Ishikawa (cell line): Measurements from ENCODE around the gene NUP85.

Experiments used
- CEBPB ChIP-seq: IDR thresholded peaks from 2 replicates; pipeline ENCODE4 v1.6.1; 2012
- CREB1 ChIP-seq: IDR thresholded peaks from 2 replicates; pipeline ENCODE4 v1.6.1; 2012; ENCODE audit warnings: low read depth
- EGR1 ChIP-seq: IDR thresholded peaks from 2 replicates; pipeline ENCODE4 v1.6.1; 2012
- EP300 ChIP-seq: IDR thresholded peaks from 2 replicates; pipeline ENCODE4 v1.6.1; 2012; ENCODE audit warnings: borderline replicate concordance
- FOXM1 ChIP-seq: IDR thresholded peaks from 2 replicates; pipeline ENCODE4 v1.6.1; 2012; ENCODE audit warnings: low read depth, borderline replicate concordance
- MAX ChIP-seq: IDR thresholded peaks from 2 replicates; pipeline ENCODE4 v1.6.1; 2012
- NFIC ChIP-seq: IDR thresholded peaks from 2 replicates; pipeline ENCODE4 v1.6.1; 2012
- RAD21 ChIP-seq: IDR thresholded peaks from 2 replicates; pipeline ENCODE4 v1.6.1; 2012; ENCODE audit warnings: low read depth
- REST ChIP-seq: IDR thresholded peaks from 2 replicates; pipeline ENCODE4 v1.6.1; 2012; ENCODE audit warnings: low read depth, mild to moderate bottlenecking
- TAF1 ChIP-seq: IDR thresholded peaks from 2 replicates; pipeline ENCODE4 v1.6.1; 2012; ENCODE audit warnings: low read depth, mild to moderate bottlenecking
- TCF12 ChIP-seq: IDR thresholded peaks from 2 replicates; pipeline ENCODE4 v1.6.1; 2012; ENCODE audit warnings: low read depth
- TEAD4 ChIP-seq: IDR thresholded peaks from 2 replicates; pipeline ENCODE4 v1.6.1; 2012
- USF1 ChIP-seq: IDR thresholded peaks from 2 replicates; pipeline ENCODE4 v1.6.1; 2012
- YY1 ChIP-seq: IDR thresholded peaks from 2 replicates; pipeline ENCODE4 v1.6.1; 2012; ENCODE audit warnings: low read depth
- ZBTB7A ChIP-seq: IDR thresholded peaks from 2 replicates; pipeline ENCODE4 v1.6.1; 2012; ENCODE audit warnings: low read depth

NUP85 gene

GRCh38 chr17:75168998-75169397 lies 36.5 kb upstream of the NUP85 start:
- TF ChIP-seq ZBTB7A (no peak), FOXM1 (no peak), TCF12 (no peak), EGR1 (no peak), YY1 (no peak)

GRCh38 chr17:75173526-75173925 lies 32.0 kb upstream of the NUP85 start:
- no peak for TF ChIP-seq TEAD4
- TF ChIP-seq ZBTB7A, result no peak
- no peak for TF ChIP-seq NFIC
- no peak for TF ChIP-seq REST
- TF ChIP-seq EP300, result no peak
- TF ChIP-seq MAX, result no peak

GRCh38 chr17:75174996-75175395 lies 30.5 kb upstream of the NUP85 start:
- TF ChIP-seq USF1, result no peak
- TF ChIP-seq YY1, result no peak
- TF ChIP-seq MAX, result no peak
- TF ChIP-seq REST, result no peak
- TF ChIP-seq TAF1, result no peak
- TF ChIP-seq EP300, result no peak
- no peak for TF ChIP-seq RAD21
- no peak for TF ChIP-seq CREB1
- TF ChIP-seq CEBPB, result no peak
- TF ChIP-seq TCF12, result no peak
- no peak for TF ChIP-seq TEAD4
- no peak for TF ChIP-seq FOXM1

GRCh38 chr17:75176625-75177024 lies 28.9 kb upstream of the NUP85 start:
- no peak for TF ChIP-seq USF1

- TF ChIP-seq MAX, result no peak
- TF ChIP-seq YY1, result no peak
- no peak for TF ChIP-seq REST
- TF ChIP-seq ZBTB7A, result no peak
- TF ChIP-seq TEAD4, result no peak
- no peak for TF ChIP-seq RAD21
- no peak for TF ChIP-seq NFIC
- TF ChIP-seq EGR1, result no peak
- TF ChIP-seq FOXM1, result no peak
- no peak for TF ChIP-seq EP300
- no peak for TF ChIP-seq TCF12
Observed at GRCh38 chr17:75178453-75178852, 27.0 kb upstream of the NUP85 start.

- no peak for TF ChIP-seq TAF1
- no peak for TF ChIP-seq MAX
- no peak for TF ChIP-seq TCF12
- no peak for TF ChIP-seq CEBPB
Observed at GRCh38 chr17:75181110-75181509, 24.4 kb upstream of the NUP85 start.
